GM12873 (cell line): ENCODE data around the gene DAPK1.

ENCODE experiments used
- CTCF ChIP-seq: IDR thresholded peaks from 2 replicates; pipeline ENCODE4 v1.5.1; 2012; ENCODE audit warnings: low read depth, mild to moderate bottlenecking, moderate library complexity, low read length, control low read depth; ENCODE audit not compliant: insufficient read depth; ENCODE audit errors: missing control alignments

DAPK1 gene

DNA sequence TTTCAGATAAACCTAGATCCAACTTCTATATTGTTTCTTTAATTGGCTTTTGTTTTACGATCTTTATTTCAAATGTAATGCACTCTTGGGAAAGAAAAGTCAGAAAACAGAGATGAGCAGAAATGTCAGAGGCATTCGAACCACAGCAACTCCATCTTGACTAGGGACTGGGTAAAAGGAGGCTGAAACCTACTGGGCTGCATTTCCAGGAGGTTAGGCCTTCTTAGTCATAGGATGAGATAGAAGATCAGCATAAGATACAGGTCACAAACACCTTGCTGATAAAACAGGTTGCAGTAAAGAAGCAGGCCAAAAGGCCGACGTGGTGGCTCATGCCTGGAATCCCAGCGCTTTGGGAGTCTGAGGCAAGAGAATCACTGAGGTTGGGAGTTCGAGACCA is 30.5 kb upstream of the DAPK1 start:
- no peak for TF ChIP-seq CTCF

DNA sequence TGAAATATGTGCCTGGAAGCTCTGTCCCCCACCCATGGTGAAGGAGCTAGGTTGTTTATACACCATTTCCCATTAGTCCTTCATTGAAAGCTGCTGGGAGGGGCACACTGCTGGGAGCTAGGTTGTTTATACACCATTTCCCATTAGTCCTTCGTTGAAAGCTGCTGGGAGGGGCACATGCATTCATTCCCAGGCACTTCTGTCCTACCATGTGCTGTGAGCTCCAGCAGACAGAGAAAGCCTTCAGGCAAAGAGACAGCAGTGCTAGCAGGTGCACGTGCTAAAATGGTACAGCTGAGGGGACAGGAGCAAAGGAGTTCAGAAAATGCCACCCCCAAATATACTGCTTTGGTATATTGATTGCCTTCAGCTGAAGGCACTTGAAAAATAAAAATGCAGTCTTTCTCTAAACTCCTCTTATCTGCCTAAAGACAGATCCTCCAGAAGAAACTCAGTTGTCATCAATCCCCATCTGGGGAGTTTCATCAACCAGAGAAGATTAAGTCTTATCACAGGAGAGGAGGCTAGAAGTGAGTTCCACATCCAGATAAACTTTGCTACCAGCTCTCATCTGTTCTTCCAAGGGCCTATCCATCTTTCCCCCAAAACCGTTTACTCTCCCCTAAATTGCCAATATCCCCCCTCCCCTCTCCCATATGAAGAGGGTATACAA is 27.7 kb upstream of the DAPK1 start:
- TF ChIP-seq CTCF: no peak

- no peak for TF ChIP-seq CTCF
Measured at GRCh38 chr9:87471746-87472145, 25.9 kb upstream of the DAPK1 start.

GRCh38 chr9:87475463-87475862 is 22.2 kb upstream of the DAPK1 start:
- TF ChIP-seq CTCF: no peak

DNA sequence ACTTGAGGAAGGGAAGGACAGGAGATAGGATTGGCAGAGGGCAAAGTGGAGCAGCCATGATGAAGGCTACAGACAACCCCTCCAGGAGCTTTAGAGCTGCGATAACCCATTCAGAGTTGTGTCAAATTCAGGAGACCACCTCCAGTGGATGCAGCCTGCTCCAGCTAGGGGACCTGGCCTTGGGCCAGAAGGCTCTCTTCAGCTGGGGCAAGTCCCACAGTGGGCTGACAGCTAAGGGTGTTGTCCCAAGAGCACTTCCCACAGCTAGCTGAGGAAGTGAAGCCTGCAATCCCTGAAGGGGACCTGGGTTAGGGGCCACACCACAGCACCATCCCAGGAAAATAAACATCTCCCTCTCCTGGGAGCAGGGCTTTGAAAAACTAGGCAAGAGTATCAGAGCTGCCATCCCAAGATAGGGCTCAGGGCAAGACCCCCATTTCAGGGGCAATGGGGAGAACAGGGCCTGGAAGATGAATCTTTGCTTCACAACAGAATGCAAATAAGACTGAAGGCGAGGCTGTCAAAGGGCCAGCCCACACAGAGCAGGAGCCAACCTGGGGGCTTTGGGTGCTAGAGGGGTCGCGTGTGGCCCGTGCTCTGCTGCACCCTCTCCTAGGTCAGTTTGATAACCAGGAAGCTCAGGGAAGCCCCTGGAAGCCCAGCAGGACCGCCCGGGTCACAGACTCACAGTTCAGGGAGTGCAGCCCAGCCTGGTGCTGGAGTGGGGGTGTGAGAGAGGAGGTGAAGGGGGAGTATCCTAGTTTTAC is 19.3 kb upstream of the DAPK1 start:
- no peak for TF ChIP-seq CTCF

GRCh38 chr9:87479801-87480201 is 17.9 kb upstream of the DAPK1 start:
- TF ChIP-seq CTCF: no peak

- TF ChIP-seq CTCF: no peak
Measured at GRCh38 chr9:87481890-87482855, 15.5 kb upstream of the DAPK1 start.
